ENCODE measurements around the gene SMOC2.

GRCh38 chr6:168527451-168528210 lies 86.6 kb downstream of the SMOC2 start:
- TF ChIP-seq KDM1A (IDR thresholded peaks at IDR 0.05; ENCODE audit: low read depth) (no peak), MAX (IDR thresholded peaks at IDR 0.05) (no peak), CTCF (IDR thresholded peaks at IDR 0.05) (no peak), SREBF2 (IDR thresholded peaks at IDR 0.05) (no peak), EP300 (IDR thresholded peaks at IDR 0.05) (no peak), RARB (CRISPR knock-in tag; IDR thresholded peaks at IDR 0.05) (no peak), GATA3 (IDR thresholded peaks at IDR 0.05; ENCODE audit: borderline replicate concordance) (no peak), POLR2A (IDR thresholded peaks at IDR 0.05; ENCODE audit: low read length) (no peak), SMC3 (IDR thresholded peaks at IDR 0.05) (no peak), MYC (IDR thresholded peaks at IDR 0.05; ENCODE audit: borderline replicate concordance, low read length) (no peak), TP53 (CRISPR knock-in tag; IDR thresholded peaks at IDR 0.05) (no peak)

All from A549 (cell line).